T follicular helper cell (primary cell): ENCODE results near the gene CARMIL3.

Experiments
- DNase-seq: peaks from one replicate; pipeline ENCODE4 v3.0.0-alpha.2; 2020; ENCODE audit warnings: low read depth

CARMIL3 gene

DNA sequence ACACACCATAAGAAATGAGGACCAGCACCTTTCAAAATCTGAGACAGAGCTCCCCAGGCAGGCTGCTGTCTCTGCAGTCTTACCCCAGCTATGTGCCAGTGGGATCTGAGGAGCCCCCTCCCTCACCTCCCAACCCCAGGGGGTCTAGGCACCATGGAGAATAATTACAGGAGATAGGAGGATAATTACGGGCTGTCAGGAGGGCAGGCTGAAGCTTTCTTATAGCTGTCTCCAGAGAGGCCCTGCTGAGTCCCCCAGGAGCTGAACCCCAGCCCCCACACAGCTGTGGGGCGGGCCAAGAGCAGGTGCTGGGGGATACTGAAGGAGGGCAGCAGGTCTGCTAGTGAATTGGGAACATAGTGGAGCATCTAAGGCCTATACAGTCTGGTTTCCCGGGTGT, 26.3 kb downstream of the CARMIL3 start:
- DNase-seq = no peak

DNA sequence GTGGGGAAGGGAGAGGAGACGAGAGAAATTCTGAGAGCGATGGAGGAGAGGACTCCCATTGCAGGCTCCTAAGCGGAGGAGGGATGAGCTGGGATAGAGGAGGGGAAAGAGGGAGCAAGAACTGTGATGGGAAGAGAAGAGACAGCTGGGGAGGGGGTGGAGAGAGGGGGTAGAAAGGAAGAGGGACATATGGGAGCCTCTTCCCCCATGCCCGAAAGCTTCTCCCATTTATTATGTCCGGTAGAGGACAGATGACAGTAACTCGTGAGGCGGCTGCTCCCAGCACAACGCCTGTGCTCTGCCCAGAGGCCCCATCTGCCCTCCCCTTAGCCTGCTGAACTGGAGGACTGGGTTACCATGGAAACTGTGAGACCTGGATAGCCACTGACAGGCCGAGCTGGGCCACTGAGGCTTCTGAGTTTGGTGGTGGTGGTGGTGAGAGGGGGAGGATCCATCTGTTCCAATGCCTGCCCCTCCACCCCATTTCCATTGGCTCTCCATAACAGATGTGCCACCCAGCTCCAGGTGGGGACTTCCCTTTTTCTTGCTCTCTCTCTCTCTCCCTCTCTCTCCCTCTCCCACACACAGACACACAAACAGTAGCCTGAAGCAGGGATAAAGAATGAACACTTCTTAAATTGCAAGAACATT, 27.8 kb downstream of the CARMIL3 start:
- no peak for DNase-seq

DNA sequence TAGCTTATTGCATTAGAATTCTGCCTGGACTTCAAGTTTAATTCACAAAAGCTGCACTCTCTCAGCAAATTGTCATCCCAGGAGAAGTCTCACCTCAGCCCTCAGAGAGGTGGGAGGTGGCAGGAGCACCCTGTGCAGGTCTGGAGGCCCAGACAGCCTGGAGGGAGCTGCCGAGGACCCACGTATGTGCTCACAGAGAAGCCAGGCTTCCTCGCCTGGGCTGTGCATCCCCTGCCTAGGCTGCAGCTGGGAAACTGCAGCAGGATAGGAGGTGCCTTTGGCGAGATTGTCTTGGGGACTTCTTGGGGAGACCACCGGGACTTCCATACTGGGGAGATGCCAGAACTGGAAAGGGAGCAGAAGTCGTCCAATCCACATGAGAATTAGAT, 28.3 kb downstream of the CARMIL3 start:
- no peak for DNase-seq

DNA sequence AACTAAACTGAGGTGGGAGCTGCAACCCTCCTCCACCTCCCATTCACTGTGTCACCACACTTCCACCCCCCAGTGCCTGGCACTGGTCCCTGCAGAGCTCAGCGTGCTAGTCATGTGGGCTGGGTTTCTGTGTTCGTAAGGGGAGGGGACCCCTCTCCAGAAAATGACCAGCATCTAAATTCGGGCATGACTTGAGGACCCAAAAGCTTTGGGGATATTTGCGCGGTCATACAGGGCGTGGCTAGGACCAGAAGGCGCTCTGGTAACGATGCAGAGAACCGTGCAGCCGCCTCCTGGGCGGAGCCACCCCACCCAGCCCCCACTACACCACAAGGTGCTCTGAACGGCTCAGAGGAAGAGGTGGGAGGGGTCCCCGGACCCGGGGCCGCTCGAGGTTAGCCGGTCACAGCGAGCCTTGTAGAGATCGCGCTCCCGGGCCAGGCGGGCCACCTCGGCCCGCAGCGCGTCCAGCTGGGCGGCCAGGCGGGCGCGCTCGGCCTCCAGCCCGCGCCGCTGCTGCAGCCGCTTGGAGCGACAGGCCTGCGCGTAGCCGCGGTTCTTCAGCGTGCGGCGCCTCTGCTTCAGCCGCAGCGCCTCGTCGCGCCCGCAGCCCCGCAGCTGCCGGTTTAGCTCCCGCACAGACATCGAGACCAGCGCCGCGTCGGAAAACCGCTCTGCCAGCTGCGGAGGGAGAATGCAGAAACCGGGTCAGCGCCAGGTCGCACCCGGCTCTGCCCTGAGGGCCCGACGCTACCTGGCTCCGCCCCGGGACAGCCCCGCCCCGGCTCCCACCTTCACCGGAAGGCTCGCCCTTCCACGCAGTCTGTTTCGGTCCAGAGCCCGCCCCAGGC, 29.3 kb downstream of the CARMIL3 start:
- peak; percentile 47 for DNase-seq

DNA sequence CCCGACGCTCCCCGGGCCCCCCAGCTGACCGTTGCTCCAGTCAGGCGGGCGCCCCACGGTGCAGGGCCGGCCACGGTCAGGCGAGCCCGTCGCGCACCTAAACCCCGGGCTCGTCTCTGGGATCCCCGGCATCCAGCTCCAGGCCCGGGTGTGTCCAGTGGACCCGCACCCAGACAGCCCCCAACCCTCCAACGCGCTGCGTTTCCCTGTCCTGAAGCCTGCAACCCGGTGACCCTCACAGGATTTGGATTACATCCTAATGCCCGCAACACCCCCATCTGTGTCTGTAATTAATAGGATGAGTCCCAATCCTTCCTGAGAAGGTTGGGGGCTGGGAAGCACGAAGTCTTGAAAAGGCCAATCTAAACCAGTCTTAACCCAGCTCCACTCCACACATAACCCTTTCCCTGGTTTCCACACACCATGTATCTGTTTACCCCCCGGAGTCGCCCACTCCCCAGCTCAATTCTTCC, 30.0 kb downstream of the CARMIL3 start:
- DNase-seq = no peak

DNA sequence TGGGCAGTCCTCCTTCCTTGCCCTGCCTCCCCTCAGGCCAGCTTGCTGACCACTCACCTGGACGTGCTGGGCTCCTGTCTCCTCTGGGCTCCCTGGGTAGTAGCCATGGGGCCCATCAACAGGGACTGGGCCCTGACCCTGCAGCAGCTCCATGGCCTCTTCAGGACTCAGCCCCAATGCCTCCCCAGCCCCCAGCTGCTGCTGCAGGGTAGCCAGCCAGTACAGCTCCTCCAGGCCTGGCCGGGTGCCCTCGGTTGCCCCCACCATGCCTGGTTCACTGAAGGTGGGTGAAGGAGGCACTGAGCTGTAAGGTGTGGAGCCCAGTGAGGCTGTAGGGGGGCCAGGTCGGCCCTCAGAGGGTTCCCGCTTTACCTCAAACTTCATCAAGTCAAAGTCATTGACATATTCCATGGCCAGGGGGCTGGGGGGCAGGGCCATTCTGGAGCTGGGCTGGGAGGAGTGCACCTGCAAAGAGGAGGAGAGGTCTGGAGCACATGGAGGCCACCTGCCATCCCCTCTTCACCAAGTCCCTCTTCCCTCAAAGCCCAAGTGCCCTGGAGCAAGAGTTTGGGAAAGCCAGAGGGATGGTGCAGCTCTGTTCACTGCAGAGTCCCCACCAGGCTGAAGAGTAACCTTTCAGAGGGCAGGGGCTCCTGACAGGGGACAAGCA, 30.7 kb downstream of the CARMIL3 start:
- no peak for DNase-seq

DNA sequence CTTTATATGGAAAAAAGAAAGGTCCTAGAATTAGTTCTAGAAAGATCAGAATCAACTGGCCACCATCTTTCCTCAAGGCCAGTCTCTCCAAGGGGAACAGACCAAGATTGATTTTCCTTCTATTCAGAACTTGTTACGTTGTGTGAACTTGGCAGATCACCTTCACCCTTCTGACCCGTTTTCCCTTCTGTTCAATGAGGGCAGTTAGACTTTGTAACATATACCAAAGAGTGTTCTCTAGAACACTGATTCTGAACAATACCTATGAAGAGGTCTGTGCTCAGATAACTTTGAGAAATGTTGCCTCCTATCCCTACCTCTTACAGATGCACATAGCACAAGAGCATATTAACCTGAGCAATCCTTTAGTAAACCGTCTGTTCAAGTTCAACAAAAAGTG, 31.7 kb downstream of the CARMIL3 start:
- DNase-seq = no peak

DNA sequence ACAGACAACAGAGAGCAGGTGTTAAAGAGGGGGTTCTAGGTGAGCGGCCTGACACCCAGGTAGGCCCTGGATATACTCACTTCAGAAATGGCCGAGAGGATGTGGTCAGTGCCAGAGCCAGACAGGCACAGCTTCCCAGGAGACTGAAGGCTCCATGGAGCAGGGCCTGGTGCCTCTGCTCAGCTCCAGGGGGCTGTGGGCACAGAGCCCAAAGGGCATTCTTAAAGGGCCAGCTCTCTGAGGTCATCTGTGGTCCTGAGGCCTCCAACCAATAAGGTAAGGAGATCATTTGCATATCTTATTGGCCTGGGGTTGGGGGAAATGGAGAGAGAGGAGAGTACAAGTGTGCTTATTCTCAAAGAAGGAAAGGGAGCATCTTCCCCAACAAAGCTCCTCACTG, 32.6 kb downstream of the CARMIL3 start:
- no peak for DNase-seq

DNA sequence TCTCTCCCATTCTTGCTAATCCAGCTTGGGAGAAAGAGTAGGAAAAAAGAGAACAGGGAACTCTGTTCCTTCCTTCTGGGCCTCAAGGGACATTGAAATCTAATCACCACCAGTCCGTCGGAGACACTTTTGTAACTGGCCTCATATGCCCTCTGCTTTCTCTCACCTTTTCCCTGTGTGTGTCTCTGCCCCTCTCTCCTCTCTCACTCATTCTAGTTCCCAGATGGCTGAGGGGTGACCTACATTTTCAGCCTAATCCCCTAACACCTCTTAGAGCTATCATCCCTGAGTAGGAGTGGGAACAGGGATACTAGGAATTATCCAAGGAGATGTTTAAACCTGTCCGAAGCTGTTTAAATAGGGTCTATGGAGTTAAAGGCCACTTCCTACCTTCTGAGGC, 33.4 kb downstream of the CARMIL3 start:
- no peak for DNase-seq

DNA sequence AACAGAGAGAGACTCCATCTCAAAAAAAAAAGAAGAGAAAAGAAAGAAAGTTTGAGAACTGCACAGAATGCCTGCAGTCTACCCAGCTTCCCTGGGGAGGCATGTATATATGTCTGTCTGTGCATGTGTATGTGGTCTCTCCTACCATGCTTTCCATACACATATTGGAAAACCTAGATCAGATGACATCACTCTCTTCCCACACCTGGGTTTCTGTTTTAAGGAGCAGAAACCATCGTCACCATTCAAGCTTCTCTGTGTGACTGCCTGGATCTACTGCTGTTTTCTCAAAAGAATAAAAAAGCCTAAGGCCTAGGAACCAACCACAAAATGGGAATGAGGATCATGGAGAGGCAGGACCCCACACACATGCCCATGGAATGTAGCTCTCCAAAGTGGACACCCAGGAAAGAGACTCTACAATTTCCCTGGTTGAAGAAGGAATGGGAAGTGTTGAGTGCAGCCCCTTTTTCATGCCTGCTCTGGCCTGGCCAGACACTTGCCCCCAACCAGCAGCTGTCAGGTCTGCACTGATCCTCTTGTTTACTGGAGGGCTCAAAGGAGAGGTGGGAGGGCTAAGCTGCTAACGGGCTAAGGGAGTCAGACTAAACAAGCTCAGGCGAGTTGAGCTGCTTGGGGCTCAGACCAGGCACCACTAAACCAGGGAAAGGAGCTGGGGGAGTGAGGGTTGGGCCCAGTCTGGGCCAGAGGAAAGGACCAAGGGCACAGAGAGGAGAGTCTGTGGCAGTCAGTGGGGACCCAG, 34.6 kb downstream of the CARMIL3 start:
- DNase-seq = no peak

DNA sequence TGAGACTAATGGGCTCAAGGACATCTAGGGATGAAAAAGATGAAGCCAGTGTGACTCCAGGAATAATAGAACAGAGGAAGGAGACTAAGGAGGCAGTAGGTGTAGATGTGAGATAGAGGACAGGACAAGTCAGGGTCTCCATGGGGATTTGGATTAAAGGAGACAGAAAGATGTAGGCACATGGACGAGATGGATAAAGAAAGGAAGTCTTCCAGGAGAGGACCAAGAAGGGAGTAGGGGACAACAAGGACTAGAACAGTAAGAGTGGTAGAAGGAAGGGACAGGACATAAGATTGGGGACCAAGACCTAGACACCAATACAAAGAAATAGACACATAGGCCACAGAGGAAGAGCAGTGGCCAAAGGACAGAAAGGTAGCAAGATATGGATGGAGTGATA, 35.2 kb downstream of the CARMIL3 start:
- no peak for DNase-seq

DNA sequence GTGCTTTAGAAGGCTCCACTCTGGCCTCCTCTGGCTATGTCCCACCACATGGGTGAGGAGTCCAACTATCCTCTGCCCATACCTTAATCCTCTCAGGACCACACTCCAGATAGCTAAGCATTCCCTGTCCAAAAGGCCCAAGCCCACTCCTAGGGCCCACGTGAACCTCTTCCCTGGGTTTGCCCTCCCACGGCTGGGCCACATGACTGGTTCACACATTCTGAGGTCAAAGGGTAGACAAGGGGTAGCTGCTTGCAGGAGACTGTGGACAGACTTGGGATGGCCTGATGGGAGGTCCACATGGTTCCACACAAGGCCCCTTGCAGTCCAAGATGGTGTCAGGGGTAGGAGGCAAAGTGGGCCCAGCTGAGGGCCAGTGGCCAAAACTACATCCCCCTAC, 36.3 kb downstream of the CARMIL3 start:
- no peak for DNase-seq

DNA sequence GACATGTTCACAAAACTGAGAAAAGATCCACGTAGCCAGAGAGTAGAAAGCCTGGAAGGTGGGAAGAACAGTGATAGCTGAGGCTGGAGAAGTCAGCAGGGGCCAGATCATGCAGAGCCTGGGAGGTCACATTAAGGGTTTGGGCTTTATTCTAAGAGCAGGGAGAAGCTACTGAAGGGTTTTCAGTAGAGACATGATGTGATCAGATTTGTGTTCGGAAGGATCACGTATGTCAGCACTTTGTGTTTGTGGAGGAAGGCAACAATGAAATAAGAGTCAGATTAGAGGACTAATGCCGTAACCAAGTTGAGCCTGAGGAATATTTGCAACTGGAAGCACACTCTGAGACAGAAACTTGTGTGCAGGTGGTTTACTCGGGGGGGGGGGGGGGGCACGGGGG, 38.1 kb downstream of the CARMIL3 start:
- no peak for DNase-seq

DNA sequence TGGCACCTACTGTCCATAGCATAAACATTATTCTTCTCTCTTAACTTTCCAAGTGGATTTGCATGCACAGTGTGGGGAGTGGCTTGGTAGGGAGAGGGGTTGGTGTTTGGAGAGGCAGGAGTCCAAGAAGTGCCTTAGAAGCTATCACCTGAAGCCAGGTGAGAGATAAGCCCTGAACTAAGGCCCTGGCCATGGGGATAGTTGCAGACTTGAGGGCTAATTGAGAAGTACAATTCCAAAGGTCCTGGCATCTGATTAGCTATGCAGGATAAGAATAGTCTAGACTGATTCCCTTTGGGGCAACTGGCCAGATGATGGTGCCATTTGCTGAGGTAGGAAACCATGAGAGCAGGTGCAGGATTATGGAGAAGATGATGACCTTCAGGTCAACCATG, 40.3 kb downstream of the CARMIL3 start:
- no peak for DNase-seq

DNA sequence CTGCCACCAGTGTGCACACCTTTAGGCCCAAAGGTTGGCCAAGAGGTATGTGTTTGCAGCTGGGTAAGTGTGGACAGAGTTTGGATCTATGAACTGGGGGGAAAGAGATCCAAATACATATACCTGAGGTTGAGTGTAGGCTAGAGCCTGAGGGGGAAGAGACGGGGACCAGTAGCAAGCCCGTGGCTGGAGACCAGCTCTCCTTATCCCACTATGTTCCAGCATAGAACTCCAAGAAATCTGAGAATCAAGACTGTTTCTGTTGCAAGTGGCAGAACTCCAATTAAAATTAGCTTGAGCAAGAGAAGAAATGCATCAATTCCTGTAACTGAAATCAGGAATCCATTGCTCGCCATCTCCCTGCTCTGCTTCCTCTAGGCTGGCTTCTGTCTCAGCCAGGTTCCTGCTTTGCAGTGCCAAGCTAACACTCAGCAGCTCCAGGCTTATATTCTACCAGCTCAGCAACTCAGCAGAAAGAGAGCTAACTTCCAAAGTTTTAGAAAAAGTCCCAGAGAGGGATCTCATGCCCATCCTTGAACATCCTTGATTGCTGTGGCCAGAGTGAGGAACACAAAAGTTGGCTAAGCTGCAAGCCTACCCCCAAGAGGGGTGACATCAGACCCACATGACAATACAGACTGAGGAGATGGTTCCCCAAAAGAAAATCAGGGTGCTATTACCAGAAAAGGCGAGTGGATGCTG, 40.8 kb downstream of the CARMIL3 start:
- no peak for DNase-seq

DNA sequence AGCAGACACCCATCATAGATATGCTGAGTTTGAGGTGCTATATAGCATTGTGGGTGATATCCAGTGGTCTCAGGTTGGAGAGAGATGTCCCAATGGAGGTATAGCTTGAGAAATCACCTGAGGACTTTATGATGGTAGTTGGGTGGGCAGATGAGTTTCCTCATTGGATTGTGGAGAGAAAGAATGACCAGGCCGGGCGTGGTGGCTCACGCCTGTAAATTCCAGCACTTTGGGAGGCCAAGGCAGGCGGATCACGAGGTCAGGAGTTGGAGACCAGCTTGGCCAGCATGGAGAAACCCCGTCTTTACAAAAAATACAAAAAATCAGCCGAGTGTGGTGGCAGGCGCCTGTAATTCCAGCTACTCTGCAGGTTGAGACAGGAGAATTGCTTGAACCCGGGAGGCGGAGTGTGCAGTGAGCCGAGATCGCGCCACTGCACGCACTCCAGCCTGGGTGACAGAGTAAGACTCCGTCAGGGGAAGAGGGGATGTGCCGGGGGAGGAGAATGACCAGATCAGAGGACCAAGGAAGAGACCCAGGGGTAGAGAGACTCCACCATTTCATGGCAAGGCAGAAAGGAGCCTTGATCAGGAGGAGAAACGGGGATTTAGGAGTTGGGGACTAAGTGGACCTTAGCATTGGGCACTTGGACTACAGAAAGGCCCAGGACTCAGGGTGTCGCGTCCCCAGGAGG, 41.5 kb downstream of the CARMIL3 start:
- no peak for DNase-seq

DNA sequence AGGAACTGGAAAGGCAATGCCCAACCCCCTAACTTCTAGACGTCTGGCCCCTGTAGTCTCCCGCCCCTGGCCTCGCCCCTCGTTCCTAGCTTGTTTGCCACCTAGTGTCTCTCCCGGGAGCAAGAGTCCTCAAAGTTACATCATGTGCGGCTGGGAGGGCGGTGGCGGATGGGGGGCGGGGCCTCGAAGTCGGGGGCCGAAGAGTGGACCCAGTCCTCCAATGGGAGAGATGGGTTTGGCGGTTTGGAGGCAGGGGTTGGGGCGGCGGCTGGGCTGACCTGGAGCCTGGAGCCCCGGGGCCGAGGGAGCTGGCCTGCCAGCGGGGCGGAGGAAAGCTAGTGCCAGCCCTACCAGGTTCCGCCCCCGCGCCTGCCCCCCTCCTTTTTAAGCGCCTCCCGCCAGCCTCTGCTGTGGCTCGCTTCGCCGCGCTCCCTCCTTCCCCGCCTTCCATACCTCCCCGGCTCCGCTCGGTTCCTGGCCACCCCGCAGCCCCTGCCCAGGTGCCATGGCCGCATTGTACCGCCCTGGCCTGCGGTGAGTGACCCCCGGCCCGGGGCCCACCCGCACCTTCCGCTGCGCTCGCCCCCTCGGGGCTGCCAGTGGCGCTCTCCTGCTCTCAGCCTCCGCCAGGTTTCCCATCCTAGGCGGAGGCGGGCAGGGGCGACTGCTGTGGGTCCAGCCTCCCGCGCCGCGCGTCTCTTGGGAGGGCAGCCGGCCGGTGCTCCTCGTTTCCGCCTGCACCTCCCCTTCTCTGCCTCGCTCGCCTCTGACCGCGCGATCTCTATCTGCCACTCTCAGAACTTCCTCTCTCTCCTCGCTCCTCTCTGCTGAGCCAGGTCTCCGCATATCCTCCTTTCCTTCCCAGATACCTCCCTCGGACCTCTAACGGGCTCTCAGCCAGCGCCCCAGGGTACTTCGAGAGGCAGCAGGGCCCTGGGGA, 42.4 kb downstream of the CARMIL3 start, which contains the start of gene PCK2:
Gene PCK2, plus strand, starts transcription at position 411 of the 940 bp plus-strand sequence. Its CDS starts 95 bp downstream, at position 506.
- peak; percentile 54 for DNase-seq

DNA sequence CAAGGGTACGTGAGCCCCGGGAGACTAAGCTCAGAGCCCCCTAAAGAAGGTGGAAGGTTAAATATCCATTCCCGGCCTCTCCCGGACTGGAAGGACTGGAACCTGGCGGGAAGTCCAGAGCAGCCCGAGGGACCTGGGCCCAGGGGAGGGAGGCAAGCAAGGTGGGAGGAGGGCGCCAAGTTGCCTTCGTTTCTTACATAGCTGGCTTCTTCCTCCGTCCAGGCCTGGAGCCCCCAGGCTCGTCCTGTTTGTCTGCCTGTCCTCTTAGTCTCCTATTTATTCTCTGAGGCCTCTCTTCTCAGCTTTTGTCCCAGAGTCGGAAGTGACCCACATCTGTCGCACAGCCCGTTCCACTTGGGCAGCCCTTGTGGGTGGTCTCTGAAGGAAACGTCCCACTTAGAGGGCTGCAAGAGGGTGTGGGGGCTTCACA, 43.0 kb downstream of the CARMIL3 start:
- DNase-seq = no peak

DNA sequence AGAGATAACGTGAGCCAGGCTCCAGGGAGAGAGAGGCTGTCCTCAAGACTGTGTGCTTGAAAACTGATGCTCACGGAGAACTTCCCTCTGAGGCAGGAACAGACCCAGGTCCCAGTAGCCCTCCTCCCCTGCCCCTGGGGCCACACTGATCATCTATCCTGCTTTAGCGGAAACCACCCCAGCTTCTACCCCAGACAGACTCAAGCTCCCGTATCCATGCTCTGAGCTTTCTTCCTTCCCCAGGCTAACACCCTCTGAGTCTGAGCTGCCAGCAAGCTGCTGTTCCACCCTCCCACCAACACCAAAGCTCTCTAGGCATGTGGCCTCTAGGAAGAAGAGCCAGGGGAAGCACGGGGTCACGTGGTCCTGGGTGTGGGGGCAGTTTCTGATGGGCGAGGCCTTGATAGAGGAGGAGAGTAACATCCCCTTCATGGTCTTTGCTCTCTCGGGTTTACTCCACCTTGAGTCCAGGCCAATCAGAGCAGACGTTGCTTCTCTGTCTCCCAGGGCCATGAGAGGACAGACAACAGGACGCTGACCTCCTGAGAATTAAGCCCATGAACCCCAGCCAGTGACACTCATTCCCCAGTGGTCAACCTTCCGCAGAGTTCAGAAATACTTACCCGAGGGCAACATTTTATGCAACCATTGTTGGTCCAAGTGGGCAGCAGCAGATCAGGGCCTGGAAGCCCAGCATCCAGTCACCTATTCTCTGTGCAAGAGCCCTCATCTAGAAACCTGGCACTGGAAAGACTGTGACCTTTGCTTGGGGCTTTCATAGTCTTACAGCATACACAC, 43.7 kb downstream of the CARMIL3 start:
- DNase-seq = no peak
